Mesodermal cell (in vitro differentiated cells): Measurements from ENCODE around the gene FTH1.

Source experiments
- H3K27ac ChIP-seq: 2 replicates; pipeline ENCODE4 v1.7.0; 2013; ENCODE audit warnings: mild to moderate bottlenecking, low read depth, low read length, moderate library complexity; ENCODE audit not compliant: severe bottlenecking
- H3K36me3 ChIP-seq: 2 replicates; pipeline ENCODE4 v1.7.1; 2013; ENCODE audit warnings: mild to moderate bottlenecking, low read length, moderate library complexity; ENCODE audit not compliant: control insufficient read depth, insufficient read depth
- H3K4me1 ChIP-seq: one replicate; pipeline ENCODE4 v1.7.1; 2013; ENCODE audit warnings: mild to moderate bottlenecking, low read length; ENCODE audit not compliant: insufficient read depth, control insufficient read depth, poor library complexity, severe bottlenecking
- H3K4me3 ChIP-seq: 2 replicates; pipeline ENCODE4 v1.7.0; 2013; ENCODE audit warnings: low read length, control low read depth, mild to moderate bottlenecking; ENCODE audit not compliant: insufficient read depth, poor library complexity, severe bottlenecking; ENCODE audit errors: extremely low read depth
- H3K9me3 ChIP-seq: 2 replicates; pipeline ENCODE4 v1.7.1; 2013; ENCODE audit warnings: mild to moderate bottlenecking, low read length, moderate library complexity; ENCODE audit not compliant: control insufficient read depth
- WGBS, 2 experiments: methylation state at CpG; one replicate each; pipeline ENCODE4 v1.1.5; 2013; ENCODE audit warnings: missing lambda C conversion rate in 2 of 2; ENCODE audit not compliant: insufficient coverage in 2 of 2; 5-methylcytosine and 5-hydroxymethylcytosine counted together

The FTH1 gene

DNA sequence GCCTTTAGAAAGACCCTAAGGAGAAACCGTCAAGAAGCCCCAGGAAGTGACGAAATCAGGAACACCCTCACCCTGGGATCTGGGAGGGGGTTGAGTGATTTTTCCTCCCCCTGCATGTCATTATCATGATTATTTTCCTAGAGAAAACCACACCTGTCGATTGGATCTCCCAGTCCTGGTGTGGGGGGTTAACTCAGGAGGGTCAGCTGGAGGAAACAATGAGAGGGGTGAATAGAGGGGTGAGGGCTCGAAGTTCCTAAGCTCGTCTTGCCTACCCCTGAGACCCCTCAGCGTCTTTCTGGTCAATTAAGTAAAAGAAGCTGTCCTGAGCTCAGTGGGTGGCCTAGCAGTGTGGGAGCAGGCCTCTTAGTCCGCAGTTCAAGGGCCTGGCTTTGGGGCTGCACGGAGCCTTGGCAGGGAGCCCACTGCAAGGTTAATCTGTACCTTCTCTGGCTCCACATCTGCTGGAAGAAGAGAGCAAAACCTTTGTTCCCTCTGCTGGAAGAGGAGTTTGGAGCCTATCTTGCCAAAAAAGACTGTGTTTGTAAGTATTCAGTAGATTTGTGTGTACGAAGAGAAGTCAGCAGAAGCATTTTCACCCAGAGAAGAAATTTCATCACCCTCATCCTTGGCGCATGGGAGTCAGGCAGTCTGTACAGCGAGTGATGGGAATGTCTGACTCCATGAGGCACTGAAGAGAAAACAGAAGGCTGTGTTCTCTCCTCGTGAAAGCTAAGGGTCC, 34.2 kb upstream of the FTH1 start:
- Histone ChIP-seq H3K9me3 (peaks cover 11% of the 10 kb centered on the region), H3K27ac (no peak overlapping the region), H3K4me3 (no peak overlapping the region), H3K36me3 (no peaks in the 10 kb centered on the region), H3K4me1 (peaks cover 4% of the 10 kb centered on the region)
- 76 to 83% methylated on average over 7 to 8 of the region's 12 CpGs for WGBS, 2 experiments

DNA sequence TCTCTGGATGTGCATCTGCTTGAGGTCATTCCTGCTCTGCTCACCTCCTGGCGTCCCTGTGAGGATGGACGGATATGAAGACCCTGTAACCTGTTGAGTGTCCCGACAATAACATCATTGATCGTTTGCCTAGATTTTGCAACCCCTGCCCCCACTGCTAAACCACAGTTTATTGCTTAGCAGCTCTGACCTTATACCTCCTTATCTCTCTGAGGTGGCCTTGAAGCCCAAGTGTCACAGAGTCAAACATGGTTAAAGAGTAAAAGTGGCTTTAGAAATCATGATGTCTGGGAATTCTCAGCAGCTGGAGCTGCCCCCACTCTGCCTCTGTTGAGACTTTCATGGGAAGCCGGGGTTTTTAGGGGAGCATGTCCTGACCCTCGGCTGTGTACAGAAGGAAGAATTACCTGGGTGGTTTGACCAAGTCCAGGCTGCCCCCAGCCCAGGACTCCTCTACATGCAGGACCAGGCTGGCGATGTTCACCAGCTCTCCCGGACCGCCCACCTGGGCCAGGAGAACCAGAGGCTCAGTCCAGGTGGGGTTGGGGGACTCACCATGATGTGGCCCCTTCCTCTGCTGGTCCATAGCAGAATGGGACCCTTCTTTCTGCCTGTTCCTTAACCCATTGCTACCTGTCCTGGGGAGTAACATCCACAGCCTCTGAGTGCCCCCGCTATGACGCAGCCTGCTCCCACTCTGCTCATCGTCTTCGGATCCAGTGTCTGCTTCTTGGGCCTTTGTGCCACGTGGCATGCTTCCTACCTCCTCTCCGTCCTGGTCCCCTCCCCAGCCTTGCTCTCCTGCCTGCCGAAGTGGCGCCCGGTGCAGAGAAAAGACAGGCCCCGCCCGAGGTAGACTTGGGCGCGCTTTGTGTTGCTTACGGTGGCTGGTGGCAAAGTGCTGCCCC, 33.4 kb upstream of the FTH1 start:
- Histone ChIP-seq H3K4me3 (no peak overlapping the region), H3K9me3 (peaks cover 11% of the 10 kb centered on the region), H3K27ac (no peak overlapping the region), H3K36me3 (no peaks in the 10 kb centered on the region), H3K4me1 (peaks cover 4% of the 10 kb centered on the region)
- WGBS, 2 experiments = 92 to 94% methylated on average over 17 to 20 of the region's 23 CpGs

DNA sequence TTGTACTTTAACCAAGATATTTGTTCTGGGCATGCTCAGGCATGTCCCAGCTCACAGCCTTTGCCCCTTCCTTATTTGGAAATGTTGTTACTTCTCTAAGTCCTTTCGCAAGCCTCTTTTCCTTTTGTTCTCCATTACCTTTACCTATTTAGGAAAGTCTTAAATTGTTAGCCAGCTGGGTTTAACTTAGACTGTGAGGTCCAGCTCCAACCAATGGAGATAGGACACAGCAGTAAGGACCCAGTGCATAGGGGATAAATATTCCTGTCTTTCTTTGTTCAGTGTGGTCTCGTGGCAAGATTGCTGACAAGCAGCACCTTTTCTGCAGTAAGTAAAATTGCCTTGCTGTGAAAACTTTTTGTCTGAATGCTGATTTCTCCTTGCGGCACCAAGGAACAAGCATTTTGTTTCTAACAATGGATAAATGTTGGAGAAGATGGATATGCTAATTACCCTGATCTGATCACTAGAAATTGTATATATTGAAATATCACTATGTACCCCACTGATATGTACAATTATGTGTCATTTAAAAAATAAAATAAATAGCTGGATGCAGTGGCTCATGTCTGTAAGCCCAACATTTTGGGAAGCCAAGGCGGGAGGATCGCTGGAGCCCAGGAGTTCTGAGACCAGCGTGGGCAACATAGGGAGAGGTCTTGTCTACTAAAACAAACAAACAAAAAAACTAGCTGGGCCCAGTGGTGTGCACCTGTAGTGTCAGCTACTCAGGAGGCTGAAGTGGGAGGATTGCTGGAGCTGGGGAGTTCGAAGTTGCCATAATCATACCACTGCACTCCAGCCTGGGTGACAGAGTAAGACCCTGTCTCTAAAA, 31.9 kb upstream of the FTH1 start:
- H3K9me3 ChIP-seq = peaks cover 11% of the 10 kb centered on the region
- WGBS, 2 experiments = 87 to 89% methylated on average over 3 to 4 of the region's 7 CpGs
- H3K4me3 ChIP-seq = no peak overlapping the region
- no peak overlapping the region for H3K27ac ChIP-seq
- H3K4me1 ChIP-seq = no peaks in the 10 kb centered on the region
- H3K36me3 ChIP-seq = no peaks in the 10 kb centered on the region

DNA sequence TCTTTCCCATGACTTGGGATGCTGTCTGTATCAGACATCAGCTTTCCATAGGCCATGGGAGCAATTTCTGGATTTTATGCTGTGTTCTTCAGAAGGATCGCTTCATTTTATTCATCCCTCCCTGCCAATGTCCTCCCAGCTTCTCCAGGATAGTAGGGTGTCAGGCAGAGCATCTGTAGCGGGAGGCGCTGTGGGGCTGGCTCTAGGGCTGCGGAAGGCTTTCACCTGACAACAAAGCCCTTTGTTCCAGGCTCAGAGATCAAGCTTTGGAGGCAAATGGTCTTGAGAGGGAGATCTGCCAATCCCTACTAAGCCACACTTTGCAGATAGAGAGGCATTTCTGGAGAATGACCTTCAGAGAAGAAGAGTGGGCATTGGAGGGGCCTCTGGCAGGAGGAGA, 29.5 kb upstream of the FTH1 start:
- no peaks in the 10 kb centered on the region for H3K4me1 ChIP-seq
- no peaks in the 10 kb centered on the region for H3K36me3 ChIP-seq
- H3K27ac ChIP-seq = no peak overlapping the region
- peaks cover 11% of the 10 kb centered on the region for H3K9me3 ChIP-seq
- WGBS, 2 experiments = 75% methylated on average over 3 of the region's 4 CpGs; no CpG with 5 or more reads in 1 of the 2 experiments
- no peak overlapping the region for H3K4me3 ChIP-seq

DNA sequence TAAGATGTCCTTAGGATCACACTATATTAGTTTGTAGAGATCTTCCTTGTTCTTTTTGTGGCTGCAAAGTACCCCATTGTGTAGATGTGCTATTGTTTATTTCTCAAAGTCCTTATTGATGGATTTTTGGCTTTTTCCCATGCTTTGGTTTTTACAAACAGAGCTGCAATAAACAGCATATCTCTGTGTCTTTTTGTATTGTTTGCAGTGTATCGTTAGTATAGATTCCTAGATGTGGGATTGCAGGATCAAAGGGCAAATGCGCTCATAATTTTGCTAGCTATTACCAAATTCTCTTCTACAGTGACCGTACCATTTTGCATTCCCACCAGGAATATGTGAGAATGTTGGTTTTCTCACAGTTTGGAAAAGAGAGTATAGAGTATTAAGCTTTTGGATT, 27.5 kb upstream of the FTH1 start:
- H3K36me3 ChIP-seq = no peaks in the 10 kb centered on the region
- WGBS, 2 experiments = 92% methylated on average over 2 of the region's 3 CpGs; no CpG with 5 or more reads in 1 of the 2 experiments
- no peak overlapping the region for H3K4me3 ChIP-seq
- H3K4me1 ChIP-seq = no peaks in the 10 kb centered on the region
- no peak overlapping the region for H3K27ac ChIP-seq
- H3K9me3 ChIP-seq = peaks cover 10% of the 10 kb centered on the region

DNA sequence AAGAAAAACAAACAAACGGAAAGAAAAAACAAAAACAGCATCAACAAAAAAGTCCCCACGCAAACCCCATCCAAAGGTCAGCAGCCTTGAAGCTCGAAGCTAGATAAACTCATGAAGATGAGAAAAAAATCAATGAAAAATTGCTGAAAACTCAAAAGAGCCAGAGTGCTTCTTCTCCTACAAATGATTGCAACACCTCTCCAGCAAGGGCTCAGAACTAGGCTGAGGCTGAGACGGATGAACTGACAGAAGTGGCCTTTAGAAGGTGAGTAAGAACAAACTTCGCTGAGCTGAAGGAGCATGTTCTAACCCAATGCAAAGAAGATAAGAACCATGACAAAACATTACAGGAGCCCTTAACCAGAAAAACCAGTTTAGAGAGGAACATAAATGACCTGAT, 18.4 kb upstream of the FTH1 start:
- WGBS, 2 experiments = 100% methylated on average over 1 of the region's 5 CpGs
- Histone ChIP-seq H3K4me3 (no peak overlapping the region), H3K27ac (no peak overlapping the region), H3K9me3 (no peaks in the 10 kb centered on the region), H3K4me1 (no peaks in the 10 kb centered on the region), H3K36me3 (no peaks in the 10 kb centered on the region)

DNA sequence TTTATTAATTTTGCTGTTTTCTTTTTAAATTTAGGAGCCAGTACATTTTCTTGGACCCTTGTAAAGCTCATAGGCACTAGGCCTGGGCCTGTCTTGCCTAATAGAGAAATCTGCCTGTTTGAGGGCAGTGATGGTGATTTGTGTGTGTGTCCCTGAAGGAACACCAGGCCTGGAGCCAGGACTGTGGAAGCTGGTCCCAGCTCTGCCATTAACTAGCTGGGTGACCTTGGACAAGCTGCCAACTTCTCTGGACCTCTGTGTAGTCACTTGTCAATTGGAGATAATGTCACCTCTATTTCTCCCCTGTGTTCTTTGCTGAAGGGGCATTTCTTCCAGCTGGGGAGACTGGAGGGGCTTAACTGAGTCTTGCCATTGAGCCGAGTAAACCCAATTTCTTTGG, 16.0 kb upstream of the FTH1 start:
- no peaks in the 10 kb centered on the region for H3K4me1 ChIP-seq
- WGBS, 2 experiments = 83 to 88% methylated on average over 1 of the region's 1 CpG
- H3K4me3 ChIP-seq = no peak overlapping the region

DNA sequence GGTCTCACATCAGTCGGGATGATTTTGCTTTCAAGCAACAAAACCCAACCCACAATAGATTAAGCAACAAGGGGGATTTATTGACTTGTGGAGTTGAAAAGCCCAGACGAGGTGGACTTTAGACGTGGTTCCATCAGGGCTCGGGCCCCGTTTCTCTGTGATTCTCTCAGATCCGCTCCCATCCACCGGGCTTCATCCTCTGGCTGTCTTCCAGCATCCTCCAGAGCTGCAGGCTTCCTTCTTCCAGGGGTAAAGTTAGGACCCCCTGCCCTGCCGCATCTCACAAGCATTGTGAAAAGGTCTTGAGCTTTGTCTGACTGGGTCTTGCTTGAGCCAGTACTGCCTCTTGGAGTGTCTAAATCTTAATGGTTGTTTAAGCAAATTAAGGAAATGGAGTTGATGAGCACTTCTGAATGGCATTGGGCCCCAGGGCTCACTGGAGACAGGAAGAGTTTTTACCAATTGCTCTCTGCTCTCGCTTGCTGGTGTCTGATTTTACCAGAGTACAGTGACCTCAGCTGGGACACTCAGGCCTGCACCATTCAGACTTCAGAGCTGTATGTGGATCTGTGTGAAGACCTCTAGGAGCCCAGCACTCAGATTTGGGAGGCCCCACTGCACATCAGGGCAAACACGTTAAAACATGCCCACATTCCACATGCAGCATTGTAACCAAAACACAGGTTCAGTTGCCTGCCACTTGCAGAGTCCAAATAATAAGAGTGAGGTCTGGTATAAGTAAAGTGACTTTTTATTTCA, 13.5 kb upstream of the FTH1 start:
- Histone ChIP-seq H3K4me3 (no peak overlapping the region), H3K27ac (no peak overlapping the region), H3K4me1 (no peaks in the 10 kb centered on the region), H3K36me3 (no peaks in the 10 kb centered on the region), H3K9me3 (no peaks in the 10 kb centered on the region)
- WGBS, 2 experiments = 93 to 94% methylated on average over 8 of the region's 10 CpGs

More for the DNA sequence above, 16.0 kb upstream of the FTH1 start:
- H3K36me3 ChIP-seq = no peaks in the 10 kb centered on the region
- no peaks in the 10 kb centered on the region for H3K9me3 ChIP-seq
- no peak overlapping the region for H3K27ac ChIP-seq

DNA sequence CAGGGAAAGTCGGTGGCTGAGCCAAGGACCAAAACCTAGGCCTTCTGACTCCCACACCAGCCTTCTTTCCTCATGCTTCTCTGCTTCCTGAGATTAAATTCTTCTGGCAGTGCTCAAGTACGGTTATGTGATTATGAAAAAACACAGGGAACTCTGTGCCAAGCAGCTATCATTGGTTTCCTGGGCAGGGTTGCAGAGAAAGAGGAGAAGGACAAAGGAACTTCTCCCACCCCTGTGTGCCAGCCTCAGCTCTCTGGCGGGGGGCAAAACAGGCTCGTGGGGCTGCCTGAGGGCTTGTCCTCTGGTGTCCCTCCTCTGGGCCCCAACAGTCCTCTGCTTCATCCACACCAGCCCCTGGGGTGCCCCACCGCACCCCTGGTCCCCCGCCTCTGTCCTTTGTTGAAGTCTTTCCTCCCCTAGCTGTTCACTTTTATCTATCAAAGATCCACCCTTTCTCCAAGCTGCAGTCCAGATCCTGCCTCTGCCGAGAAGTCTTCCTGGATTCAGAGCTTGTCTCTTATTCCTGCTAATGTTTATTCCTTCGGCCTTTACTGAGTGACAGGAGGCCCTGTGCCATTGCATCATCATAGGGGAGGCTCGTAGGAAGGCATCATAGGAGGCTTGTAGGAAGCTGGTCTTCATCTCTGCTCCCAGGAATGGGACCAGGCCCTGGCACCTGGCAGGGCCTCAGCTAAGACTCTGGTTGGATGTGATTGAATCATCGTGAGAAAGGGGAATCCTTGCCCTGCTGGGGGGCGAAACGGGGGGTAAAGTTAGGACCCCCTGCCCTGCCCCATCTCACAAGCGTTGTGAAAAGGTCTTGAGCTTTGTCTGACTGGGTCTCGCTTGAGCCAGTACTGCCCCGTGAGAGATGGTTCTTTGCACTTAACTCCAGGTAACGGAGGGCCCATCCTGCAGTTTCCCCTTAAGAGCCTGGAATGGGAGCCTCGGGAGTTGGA, 11.5 kb upstream of the FTH1 start:
- 89% methylated on average over 12 to 16 of the region's 17 CpGs for WGBS, 2 experiments
- H3K36me3 ChIP-seq = no peaks in the 10 kb centered on the region
- no peak overlapping the region for H3K4me3 ChIP-seq
- no peaks in the 10 kb centered on the region for H3K4me1 ChIP-seq
- H3K27ac ChIP-seq = no peak overlapping the region
- no peaks in the 10 kb centered on the region for H3K9me3 ChIP-seq
